ENCODE measurements around the gene PGM2L1. TPM values are rescaled to one million over a fixed set of nuclear protein-coding genes. Genes with fewer than 3 reads are reported as not detected.

PGM2L1 gene
- total and polyA plus RNA-seq, 2 of the 4 experiments (the other 2 are of a cell fraction): 0.72 to 1.8 TPM

GRCh38 chr11:74437441-74438042, 39.3 kb upstream of the PGM2L1 start:
- TF ChIP-seq USF2 (IDR thresholded peaks at IDR 0.05; ENCODE audit: low read depth, low read length) (no peak), FOS (IDR thresholded peaks at IDR 0.05; ENCODE audit: low read depth, low read length) (no peak), CTCF (conservative IDR thresholded peaks at IDR 0.05; ENCODE audit: low read depth, low read length) (no peak), MAFK (IDR thresholded peaks at IDR 0.05; ENCODE audit: low read depth, low read length) (no peak), MXI1 (IDR thresholded peaks at IDR 0.05; ENCODE audit: borderline replicate concordance, low read depth, low read length) (no peak), BHLHE40 (IDR thresholded peaks at IDR 0.05; ENCODE audit: low read depth, low read length) (no peak), MAZ (IDR thresholded peaks at IDR 0.05; ENCODE audit: borderline replicate concordance, low read depth, low read length) (no peak), ELK1 (IDR thresholded peaks at IDR 0.05; ENCODE audit: borderline replicate concordance, low read depth, low read length) (no peak), CEBPB (IDR thresholded peaks at IDR 0.05; ENCODE audit: low read depth, low read length) (no peak), SMC3 (IDR thresholded peaks at IDR 0.05; ENCODE audit: low read depth, low read length) (no peak)
- no peak overlapping the region for H4K8ac ChIP-seq (ENCODE audit: low read depth in 2 of 2, low read length in 2 of 2)
- H3K27ac ChIP-seq (ENCODE audit: insufficient read depth, low read length): no peak overlapping the region
- H3K79me1 ChIP-seq (ENCODE audit: low read depth in 1 of 2, low read length in 2 of 2): no peaks in the 10 kb centered on the region
- DNase-seq (peak; percentile 39), ATAC-seq (ENCODE audit: low read depth) (peak; percentile 64)
- ChIA-PET POLR2A (ENCODE audit: unreplicated experiment) (no interaction called here), CTCF (interaction anchor here (0.9 to 1.8 kb wide), 3 partner anchors 10 to 181 kb away, joined by 4 to 8 read pairs (median 5); no protein-coding TSS in a partner anchor)
- no peak overlapping the region for H3K14ac ChIP-seq (replicated peaks; ENCODE audit: low read depth, low read length)
- BruUV-seq (replicated peaks): no TSS peak
- no peak overlapping the region for H2BK20ac ChIP-seq (ENCODE audit: low read depth, low read length)
- intact Hi-C loops (cut with micrococcal nuclease) (no loop called here), dilution Hi-C loops (cut with HindIII; ENCODE audit: low sequenced_read_pairs, unreplicated experiment) (no loop called here), in situ Hi-C loops (cut with MboI; ENCODE audit: low sequenced_read_pairs) (no loop called here)
- H2BK5ac ChIP-seq (ENCODE audit: low read depth, low read length, poor library complexity, severe bottlenecking): peak overlapping the region; percentile 13
- no peaks in the 10 kb centered on the region for H3K36me3 ChIP-seq (ENCODE audit: control insufficient read depth, insufficient read depth, low read length)
- H4K91ac ChIP-seq (ENCODE audit: insufficient read depth, low read depth, low read length): no peak overlapping the region
- H4K20me1 ChIP-seq (ENCODE audit: insufficient read depth, low read length): no peaks in the 10 kb centered on the region
- H2BK120ac ChIP-seq (ENCODE audit: low read depth, low read length): no peak overlapping the region
- no peak overlapping the region for H3K4me3 ChIP-seq (ENCODE audit: insufficient read depth, low read depth, low read length)
- no peak overlapping the region for H3K9ac ChIP-seq (ENCODE audit: low read depth, low read length)
- H3K23ac ChIP-seq (ENCODE audit: low read depth, low read length): no peak overlapping the region
- no peak overlapping the region for H3K4me2 ChIP-seq (ENCODE audit: low read depth, low read length)
- no peak overlapping the region for H2AK5ac ChIP-seq (ENCODE audit: low read depth, low read length)
- no peaks in the 10 kb centered on the region for H3K9me1 ChIP-seq (ENCODE audit: insufficient read depth, low read length)
- no peak overlapping the region for H3K4ac ChIP-seq (ENCODE audit: low read depth, low read length)
- H3K27me3 ChIP-seq (ENCODE audit: control insufficient read depth, insufficient read depth, low read length): no peaks in the 10 kb centered on the region
- H2AK9ac ChIP-seq (replicated peaks; ENCODE audit: low read depth, low read length, poor library complexity): no peak overlapping the region
- WGBS, 2 experiments (ENCODE audit: extremely low coverage in 2 of 2, insufficient read length in 1 of 2): no CpG with 5 or more reads among the region's 1 CpG
- H4K5ac ChIP-seq (ENCODE audit: low read depth, low read length): no peak overlapping the region
- H2BK15ac ChIP-seq (ENCODE audit: low read depth, low read length): no peak overlapping the region
- H3K18ac ChIP-seq (ENCODE audit: low read depth, low read length): peak overlapping the region; percentile 76; the same call in 1 of the 2 replicates
- no peaks in the 10 kb centered on the region for H3K9me3 ChIP-seq (ENCODE audit: control insufficient read depth, insufficient read depth, low read length)
- no peak overlapping the region for H2AFZ ChIP-seq (replicated peaks; ENCODE audit: low read length, poor library complexity)
- H3K56ac ChIP-seq (ENCODE audit: extremely low read depth, insufficient read depth, low read length): no peak overlapping the region
- peaks cover 5% of the 10 kb centered on the region for H3K4me1 ChIP-seq (ENCODE audit: control insufficient read depth, insufficient read depth, low read length)
